Nephron (organoid): ENCODE data around the gene SOCS1.
A peak's percentile ranks its signal among the peaks of the same experiment; 100 is the strongest.

Experiments
- H3K27ac Mint-ChIP-seq, 3 experiments: 2 replicates each; pipeline ENCODE4 v1.8.0; 2020; ENCODE audit warnings: mixed read lengths in 3 of 3, mild to moderate bottlenecking in 2 of 3, moderate library complexity in 1 of 3
- H3K27me3 Mint-ChIP-seq: 2 replicates; pipeline ENCODE4 v1.8.0; 2021; ENCODE audit warnings: low read depth, mild to moderate bottlenecking, moderate library complexity, mixed read lengths
- H3K36me3 Mint-ChIP-seq: 2 replicates; pipeline ENCODE4 v1.8.0; 2020; ENCODE audit warnings: low read depth, mixed read lengths
- H3K4me1 Mint-ChIP-seq: 2 replicates; pipeline ENCODE4 v1.8.0; 2020; ENCODE audit warnings: mixed read lengths
- H3K4me3 Mint-ChIP-seq, 3 experiments: 2 replicates each; pipeline ENCODE4 v1.8.0; 2020; ENCODE audit warnings: mild to moderate bottlenecking in 3 of 3, mixed read lengths in 3 of 3, moderate library complexity in 2 of 3
- H3K9me3 Mint-ChIP-seq: 2 replicates; pipeline ENCODE4 v1.8.0; 2020; ENCODE audit warnings: mixed read lengths
- TF ChIP-seq, protein P1 (sequence below), 3 experiments: fragments of 200-600 bp; sonication (generic); IDR thresholded peaks; one replicate each; pipeline ENCODE4 v1.5.0; 2021; ENCODE audit warnings: antibody characterized with exemption in 3 of 3; ENCODE audit not compliant: unreplicated experiment in 3 of 3

Gene SOCS1, protein sequence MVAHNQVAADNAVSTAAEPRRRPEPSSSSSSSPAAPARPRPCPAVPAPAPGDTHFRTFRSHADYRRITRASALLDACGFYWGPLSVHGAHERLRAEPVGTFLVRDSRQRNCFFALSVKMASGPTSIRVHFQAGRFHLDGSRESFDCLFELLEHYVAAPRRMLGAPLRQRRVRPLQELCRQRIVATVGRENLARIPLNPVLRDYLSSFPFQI

DNA sequence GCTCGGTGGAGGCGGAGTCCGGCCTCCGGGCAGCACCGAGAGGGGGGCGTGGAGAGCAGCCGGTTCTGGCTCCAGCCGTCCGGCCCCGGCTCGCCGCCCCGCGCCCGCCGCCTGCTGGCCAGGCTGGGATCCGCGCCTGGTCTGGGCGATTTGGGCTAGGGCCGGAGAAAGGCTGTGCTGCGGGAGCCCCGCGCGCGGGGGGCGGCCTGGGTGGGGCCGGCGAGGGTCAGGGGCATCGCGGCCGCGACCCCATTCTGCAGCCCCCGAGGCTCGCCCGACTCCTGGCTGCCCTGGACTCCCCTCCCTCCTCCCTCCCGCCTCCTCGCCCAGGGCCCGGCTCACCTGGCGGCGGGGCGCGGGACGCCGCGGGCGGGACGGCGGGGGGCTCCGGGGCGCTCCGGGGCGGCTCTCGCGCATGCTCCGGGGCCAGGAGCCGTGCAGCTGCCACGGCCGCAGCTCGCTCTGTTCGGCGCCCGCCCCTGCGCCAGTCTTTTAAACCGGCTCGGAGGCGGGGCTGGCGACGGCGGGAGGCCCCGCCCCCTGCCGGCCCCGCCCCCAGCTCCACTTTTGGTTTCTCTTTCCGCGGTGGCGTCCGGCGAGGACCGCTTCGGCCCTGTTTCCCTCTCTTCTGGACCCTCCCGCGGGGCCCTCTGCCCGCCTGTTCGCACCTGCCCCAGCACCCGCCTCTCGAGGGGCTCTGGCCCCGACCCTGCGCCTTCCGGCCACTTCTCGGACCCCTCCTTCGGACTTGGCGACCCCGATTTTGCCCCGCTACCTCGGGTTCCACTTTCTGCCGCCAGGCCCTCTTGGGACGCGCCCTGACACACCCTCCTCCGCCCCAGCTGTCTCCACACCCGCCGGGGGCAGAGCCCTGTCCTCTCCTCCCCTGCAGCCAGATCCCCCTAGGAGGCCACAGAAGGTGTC, at the start of gene SOCS1:
SOCS1 (minus strand) TSS at position 468 of the 924 bp plus-strand sequence. CDS start 726 bp downstream, outside the sequence.
- H3K27me3 Mint-ChIP-seq, result peaks cover 15% of the 10 kb centered on the region
- peak within 1 kb of the TSS; percentile 90 to 99 (median 92) for H3K4me3 Mint-ChIP-seq
- peak within 1 kb of the TSS; percentile 92 to 98 (median 98) for H3K27ac Mint-ChIP-seq

DNA sequence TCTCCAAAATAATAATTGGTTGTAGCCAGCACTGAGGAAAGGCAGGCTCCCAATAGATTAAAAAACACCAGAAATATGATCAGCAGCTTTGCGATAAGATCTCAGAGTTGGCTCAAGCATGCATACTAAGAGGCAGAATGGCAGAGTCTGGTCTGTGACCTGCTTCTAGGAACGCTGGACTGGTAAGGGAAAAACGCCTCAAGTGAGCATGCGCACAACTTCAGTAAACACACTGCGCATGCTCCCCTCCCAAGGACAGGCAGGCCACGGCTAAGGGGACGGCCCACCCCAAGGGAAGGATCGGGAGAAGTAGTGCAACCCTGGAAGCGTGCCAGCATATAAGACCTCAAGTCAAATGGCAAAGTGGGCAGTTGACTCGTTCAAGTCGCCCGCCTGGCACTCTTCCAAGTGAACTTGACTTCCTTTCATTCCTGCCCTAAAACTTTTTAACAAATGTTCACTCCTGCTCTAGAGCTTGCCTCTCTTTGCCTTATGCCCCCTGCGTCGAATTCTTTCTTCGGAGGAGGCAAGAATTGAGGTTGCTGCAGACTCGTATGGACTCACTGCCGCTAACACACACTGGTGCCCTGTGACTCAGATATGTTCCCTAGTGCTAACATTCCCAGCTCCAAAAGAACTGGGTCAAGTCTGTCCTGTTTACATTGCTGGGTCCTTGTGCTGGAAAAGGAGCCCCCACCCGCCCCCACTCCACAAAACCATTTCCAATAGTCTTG, 47.6 kb upstream of the SOCS1 start:
- no peaks in the 10 kb centered on the region for H3K36me3 Mint-ChIP-seq
- H3K4me3 Mint-ChIP-seq, result no peak overlapping the region
- H3K9me3 Mint-ChIP-seq, result no peaks in the 10 kb centered on the region
- TF ChIP-seq, protein P1, sequence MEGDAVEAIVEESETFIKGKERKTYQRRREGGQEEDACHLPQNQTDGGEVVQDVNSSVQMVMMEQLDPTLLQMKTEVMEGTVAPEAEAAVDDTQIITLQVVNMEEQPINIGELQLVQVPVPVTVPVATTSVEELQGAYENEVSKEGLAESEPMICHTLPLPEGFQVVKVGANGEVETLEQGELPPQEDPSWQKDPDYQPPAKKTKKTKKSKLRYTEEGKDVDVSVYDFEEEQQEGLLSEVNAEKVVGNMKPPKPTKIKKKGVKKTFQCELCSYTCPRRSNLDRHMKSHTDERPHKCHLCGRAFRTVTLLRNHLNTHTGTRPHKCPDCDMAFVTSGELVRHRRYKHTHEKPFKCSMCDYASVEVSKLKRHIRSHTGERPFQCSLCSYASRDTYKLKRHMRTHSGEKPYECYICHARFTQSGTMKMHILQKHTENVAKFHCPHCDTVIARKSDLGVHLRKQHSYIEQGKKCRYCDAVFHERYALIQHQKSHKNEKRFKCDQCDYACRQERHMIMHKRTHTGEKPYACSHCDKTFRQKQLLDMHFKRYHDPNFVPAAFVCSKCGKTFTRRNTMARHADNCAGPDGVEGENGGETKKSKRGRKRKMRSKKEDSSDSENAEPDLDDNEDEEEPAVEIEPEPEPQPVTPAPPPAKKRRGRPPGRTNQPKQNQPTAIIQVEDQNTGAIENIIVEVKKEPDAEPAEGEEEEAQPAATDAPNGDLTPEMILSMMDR (IDR thresholded peaks at IDR 0.05; ENCODE audit: unreplicated experiment in 3 of 3), result no peak
- peaks cover 13% of the 10 kb centered on the region for H3K4me1 Mint-ChIP-seq
- peaks cover 4% of the 10 kb centered on the region for H3K27me3 Mint-ChIP-seq
- peak overlapping the region; percentile 39 to 84 (median 66) for H3K27ac Mint-ChIP-seq

More for the DNA sequence above, at the start of gene SOCS1:
- TF ChIP-seq, protein P1 (IDR thresholded peaks at IDR 0.05; ENCODE audit: unreplicated experiment in 3 of 3), result peak; percentile 93 to 99 (median 95)
- Mint-ChIP-seq H3K9me3 (no peaks in the 10 kb centered on the region), H3K36me3 (peaks cover 5% of the 10 kb centered on the region), H3K4me1 (peaks cover 28% of the 10 kb centered on the region)

DNA sequence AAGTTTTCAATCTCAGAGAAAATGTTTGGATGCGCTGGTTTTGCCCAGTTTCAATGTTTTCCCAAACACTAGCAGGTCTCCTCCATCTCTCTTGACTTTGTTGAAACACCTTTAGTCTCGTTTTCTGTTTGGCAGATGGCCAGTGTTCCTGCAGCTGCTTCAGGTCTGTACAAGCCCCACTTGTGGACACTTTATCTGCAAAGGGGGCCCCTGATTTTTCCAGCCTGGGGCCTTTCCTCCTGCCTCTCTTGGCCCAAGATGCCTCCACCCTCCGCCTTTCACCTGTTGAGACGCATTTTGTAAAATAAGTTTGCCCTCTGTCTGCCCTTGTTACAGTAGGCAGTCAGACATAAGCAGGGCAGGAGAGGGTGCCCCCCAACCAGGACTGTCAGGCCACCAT, 47.0 kb upstream of the SOCS1 start:
- Mint-ChIP-seq H3K4me1 (peaks cover 13% of the 10 kb centered on the region), H3K4me3 (no peak overlapping the region), H3K27me3 (peaks cover 2% of the 10 kb centered on the region), H3K9me3 (no peaks in the 10 kb centered on the region), H3K27ac (peak overlapping the region; percentile 39 to 84 (median 66)), H3K36me3 (no peaks in the 10 kb centered on the region)
- TF ChIP-seq, protein P1 (IDR thresholded peaks at IDR 0.05; ENCODE audit: unreplicated experiment in 3 of 3), result no peak

DNA sequence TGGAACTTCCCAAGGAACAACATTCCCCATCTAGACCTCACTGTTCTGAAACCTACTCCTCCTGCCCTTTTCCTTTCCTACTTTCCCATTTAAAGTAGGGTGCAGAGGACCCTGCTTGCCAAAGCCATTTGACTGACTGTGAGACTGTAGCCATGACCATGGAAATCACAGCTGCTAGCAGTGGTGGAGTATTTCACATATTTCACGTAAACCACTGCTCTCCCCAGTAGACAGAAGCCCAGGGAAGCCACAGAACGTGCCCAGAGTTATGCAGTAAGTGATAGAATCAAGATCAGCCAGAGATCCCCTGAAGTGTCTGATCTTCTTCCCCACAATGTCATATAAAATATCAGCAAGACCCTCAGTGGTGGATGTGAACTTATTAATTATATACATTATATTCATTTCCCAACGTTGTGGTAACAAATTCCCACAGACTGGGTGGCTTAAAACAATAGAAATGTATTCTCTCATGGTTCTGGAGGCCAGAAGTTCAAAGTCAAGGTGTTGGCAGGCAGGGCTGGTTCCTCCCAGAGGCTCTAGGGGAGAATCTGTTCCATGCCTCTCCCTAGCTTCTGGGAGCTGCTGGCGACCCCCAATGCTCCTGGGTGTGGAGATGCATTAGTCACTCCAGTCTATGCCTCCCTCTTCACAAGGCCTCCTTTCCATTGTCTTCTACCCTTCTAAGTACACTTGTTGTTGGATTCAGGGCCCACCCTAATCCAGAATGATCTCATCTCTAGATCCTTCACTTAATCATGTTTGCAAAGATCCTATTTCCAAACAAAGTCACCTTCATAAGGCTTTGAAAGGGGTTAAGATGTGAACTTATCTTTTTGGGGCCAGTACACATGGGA, 45.9 kb upstream of the SOCS1 start:
- H3K4me1 Mint-ChIP-seq, result peaks cover 17% of the 10 kb centered on the region
- no peaks in the 10 kb centered on the region for H3K27me3 Mint-ChIP-seq
- H3K36me3 Mint-ChIP-seq, result no peaks in the 10 kb centered on the region
- H3K4me3 Mint-ChIP-seq, result no peak overlapping the region
- no peaks in the 10 kb centered on the region for H3K9me3 Mint-ChIP-seq
- TF ChIP-seq, protein P1 (IDR thresholded peaks at IDR 0.05; ENCODE audit: unreplicated experiment in 3 of 3), result no peak
- peak overlapping the region in 1 of 3 experiments; percentile 67 for H3K27ac Mint-ChIP-seq

DNA sequence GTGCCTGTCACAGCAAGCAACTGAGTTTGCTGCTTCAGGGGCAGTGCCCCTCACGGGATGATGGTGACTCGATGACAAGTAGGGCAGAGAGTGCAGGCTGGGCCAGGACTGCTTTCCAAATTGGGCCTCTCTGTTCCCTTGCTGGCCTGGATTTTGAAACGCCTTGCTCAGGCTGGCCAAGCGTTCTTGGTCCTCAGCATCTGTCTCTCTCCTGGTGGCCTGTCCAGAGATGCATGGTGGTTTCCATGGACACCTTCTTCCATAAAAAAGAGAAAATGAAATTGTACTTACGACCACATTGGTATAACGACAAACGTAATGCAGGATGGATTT, 44.5 kb upstream of the SOCS1 start:
- H3K27ac Mint-ChIP-seq, result no peak overlapping the region
- H3K36me3 Mint-ChIP-seq, result no peaks in the 10 kb centered on the region
- H3K4me1 Mint-ChIP-seq, result peaks cover 24% of the 10 kb centered on the region
- H3K4me3 Mint-ChIP-seq, result no peak overlapping the region
- TF ChIP-seq, protein P1 (IDR thresholded peaks at IDR 0.05; ENCODE audit: unreplicated experiment in 3 of 3), result no peak
- H3K27me3 Mint-ChIP-seq, result no peaks in the 10 kb centered on the region
- H3K9me3 Mint-ChIP-seq, result no peaks in the 10 kb centered on the region
